SHP77 (cell line): ENCODE measurements around the gene EPM2AIP1.
"Not testable (repeated sequence)": the region's sequence is repeated elsewhere in the genome, so short reads cannot be mapped to it uniquely, and the experiment has no call there.

Experiments
- DNase-seq, 2 experiments: peaks; one replicate each; lab custom pipeline; 2025; lab: John Stamatoyannopoulos, UW

The EPM2AIP1 gene

GRCh38 chr3:36954452-36955134 lies 38.3 kb downstream of the EPM2AIP1 start:
- DNase-seq: no peak

- DNase-seq: not testable (repeated sequence)
Observed at GRCh38 chr3:36947814-36948213, 45.1 kb downstream of the EPM2AIP1 start.

GRCh38 chr3:36945333-36945980 lies 47.5 kb downstream of the EPM2AIP1 start:
- DNase-seq: no peak

DNA sequence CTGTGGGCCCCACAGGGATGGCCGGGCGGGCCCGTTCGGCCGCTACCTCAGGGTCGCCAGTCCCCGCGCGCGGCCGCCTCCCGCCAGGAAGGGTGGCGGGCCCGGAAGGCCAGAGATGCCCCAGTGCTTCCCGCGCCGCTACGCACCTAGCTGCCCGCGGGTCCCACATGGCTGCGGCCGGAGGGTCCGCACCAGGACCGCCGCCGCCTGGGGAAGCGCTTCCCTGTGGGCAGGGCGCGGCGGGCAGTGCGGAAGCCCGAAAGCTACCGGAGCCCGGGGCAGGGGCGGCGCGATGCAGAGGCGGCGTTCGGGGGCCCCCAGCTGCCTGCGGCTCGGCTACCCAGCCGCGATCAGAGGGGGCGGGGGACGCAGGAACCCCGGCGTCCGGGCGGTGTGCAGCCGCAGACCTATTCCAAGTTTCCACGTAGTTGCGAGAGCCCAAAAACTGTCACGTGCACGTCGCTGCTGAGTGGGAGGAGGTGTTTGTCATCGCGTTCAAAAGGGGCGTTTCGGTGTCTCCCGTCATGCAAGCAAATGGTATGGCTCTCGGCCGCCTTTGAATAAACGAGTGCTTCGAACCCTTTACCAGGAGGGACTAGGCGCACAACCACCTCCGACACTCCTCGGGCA lies 48.2 kb downstream of the EPM2AIP1 start, which contains the start of gene TRANK1:
TSS of gene TRANK1 (minus strand) at position 414 of the 630 bp plus-strand sequence. CDS start at position 169, 245 bp downstream.
- no peak for DNase-seq

- DNase-seq: no peak
Observed at GRCh38 chr3:36944012-36944640, 48.8 kb downstream of the EPM2AIP1 start.

- DNase-seq: no peak
Observed at GRCh38 chr3:36943601-36944000, 49.3 kb downstream of the EPM2AIP1 start.

DNA sequence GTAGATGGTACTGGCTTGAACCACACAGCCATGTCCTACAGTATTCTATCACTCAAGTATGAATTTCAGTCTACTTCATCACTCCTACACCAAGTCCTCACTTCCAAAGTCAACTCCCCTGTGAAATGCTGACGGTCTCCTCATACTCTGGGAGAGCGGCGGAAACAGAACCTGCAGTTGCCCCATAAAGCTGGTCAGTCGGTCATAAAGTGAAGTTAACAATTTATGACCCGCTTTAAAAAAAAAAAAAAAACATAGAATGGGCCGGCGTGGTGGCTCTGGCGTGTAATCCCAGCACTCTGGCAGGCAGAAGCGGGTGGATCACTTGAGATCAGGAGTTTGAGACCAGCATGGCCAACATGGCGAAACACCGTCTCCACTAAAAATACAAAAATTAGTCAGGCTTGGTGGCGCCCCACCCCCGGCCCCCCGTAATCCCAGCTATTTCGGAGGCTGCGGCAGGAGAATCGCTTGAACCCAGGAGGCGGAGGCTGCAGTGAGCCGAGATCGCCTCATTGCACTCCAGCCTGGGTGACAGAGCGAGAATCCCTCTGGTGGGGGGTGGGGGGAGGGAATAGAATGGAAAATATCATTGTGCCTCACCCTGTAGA lies 50.2 kb downstream of the EPM2AIP1 start:
- no peak for DNase-seq

- DNase-seq: no peak
Observed at GRCh38 chr3:36941658-36942057, 51.3 kb downstream of the EPM2AIP1 start.

GRCh38 chr3:36941162-36941561 lies 51.8 kb downstream of the EPM2AIP1 start:
- DNase-seq: no peak

- no peak for DNase-seq
Observed at GRCh38 chr3:36937492-36937891, 55.4 kb downstream of the EPM2AIP1 start.
